Activated CD8-positive, alpha-beta memory T cell treated with anti-CD3 and anti-CD28 coated beads for 24 hours (primary cell): ENCODE measurements around the gene LANCL3.
A peak's percentile ranks its signal among the peaks of the same experiment; 100 is the strongest.
"Not testable (repeated sequence)": the region's sequence is repeated elsewhere in the genome, so short reads cannot be mapped to it uniquely, and the experiment has no call there.

Source experiments
- DNase-seq: peaks from one replicate; pipeline ENCODE4 v3.0.0-alpha.2; 2020

The LANCL3 gene

GRCh38 chrX:37571426-37572107 is at the start of gene LANCL3:
Gene LANCL3 (plus strand): TSS chrX:37571661. CDS start chrX:37571871, 210 bp downstream.
- peak; percentile 58 for DNase-seq

DNA sequence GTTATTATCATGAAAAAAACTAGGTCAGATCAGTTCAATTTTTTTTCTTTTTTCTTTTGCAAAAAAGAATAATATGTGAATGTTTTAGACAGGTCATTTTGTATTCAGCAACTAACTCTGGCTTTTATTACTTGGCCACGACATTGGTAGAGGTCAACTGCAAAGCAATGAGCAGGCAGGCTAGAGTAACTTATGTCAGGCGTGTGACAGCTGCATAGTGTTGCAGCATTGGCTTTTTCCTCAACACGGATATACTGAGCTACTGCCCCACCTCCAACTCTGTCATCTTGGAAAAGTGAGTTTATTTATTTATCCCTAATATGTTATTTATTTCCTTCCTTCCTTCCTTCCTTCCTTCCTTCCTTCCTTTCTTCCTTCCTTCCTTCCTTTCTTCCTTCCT is 47.8 kb upstream of the LANCL3 start:
- DNase-seq, result not testable (repeated sequence)

- DNase-seq, result no peak
These were observed 29.5 kb upstream of the LANCL3 start for GRCh38 chrX:37541991-37542390.

- DNase-seq, result no peak
These were observed 28.7 kb upstream of the LANCL3 start for GRCh38 chrX:37542791-37543190.

DNA sequence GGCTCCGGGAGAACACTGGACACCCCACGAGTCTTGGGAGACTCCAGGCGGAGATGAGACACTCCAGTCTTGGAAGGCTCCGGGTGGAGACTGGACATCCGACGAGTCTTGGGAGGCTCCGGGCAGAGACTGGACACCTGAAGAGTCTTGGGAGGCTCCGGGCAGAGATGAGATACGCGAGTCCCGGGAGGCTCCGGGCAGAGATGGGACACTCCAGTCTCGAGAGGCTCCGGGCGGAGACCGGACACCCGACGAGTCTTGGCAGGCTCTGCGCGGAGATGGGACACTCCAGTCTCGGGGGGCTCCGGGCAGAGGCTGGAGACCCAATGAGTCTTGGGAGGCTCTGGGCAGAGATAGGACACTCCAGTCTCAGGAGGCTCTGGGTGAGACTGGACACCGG is 28.1 kb upstream of the LANCL3 start:
- no peak for DNase-seq

DNA sequence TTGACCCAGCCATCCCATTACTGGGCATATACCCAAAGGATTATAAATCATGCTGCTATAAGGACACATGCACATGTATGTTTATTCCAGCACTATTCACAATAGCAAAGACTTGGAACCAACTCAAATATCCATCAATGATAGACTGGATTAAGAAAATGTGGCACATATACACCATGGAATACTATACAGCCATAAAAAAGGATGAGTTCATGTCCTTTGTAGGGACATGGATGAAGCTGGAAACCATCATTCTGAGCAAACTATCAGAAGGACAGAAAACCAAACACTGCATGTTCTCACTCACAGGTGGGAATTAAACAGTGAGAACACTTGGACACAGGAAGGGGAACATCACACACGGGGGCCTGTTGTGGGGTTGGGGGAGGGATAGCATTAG is 26.9 kb upstream of the LANCL3 start:
- not testable (repeated sequence) for DNase-seq

- no peak for DNase-seq
These were observed 26.4 kb upstream of the LANCL3 start for GRCh38 chrX:37545066-37545465.

DNA sequence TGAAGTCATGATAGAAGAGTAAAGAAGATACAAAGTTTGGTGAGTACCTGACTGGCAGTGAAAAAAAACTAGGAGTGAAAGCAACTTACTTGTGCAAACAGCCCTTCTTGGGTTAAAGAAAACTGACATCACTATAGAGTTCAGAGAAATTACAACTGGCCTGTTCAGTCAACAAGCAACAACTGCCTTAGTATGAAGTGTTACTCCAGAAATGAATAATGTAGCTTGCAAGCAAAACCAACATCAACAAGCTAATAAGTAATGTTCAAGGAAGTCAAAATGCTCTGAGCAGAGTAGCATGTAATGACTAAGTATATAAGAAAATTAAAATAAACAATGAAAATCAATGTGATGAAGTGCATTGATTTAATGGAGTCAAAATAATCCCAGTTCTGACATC is 21.8 kb upstream of the LANCL3 start:
- DNase-seq, result not testable (repeated sequence)

DNA sequence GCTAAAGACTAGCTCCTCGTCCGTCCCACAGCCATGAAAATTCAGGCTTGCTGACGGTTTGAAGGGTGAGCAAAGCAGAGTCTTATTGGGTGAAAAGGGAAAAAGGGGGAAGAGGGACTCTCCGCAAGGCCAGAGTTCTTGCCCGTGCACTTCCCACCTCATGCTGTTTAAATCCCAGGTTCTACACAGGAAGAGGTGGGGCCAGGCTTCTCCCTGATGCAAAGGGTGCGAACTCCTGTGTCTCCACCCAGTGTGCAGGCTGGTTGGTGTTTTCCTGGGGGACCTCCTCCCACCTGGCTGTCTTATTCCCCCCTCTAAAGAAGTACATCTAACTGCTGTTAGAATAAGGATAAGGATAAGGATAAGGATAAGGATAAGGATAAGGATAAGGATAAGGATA is 18.0 kb upstream of the LANCL3 start:
- no peak for DNase-seq

GRCh38 chrX:37565254-37565653 is 6.2 kb upstream of the LANCL3 start:
- DNase-seq, result not testable (repeated sequence)

- not testable (repeated sequence) for DNase-seq
These were observed 1.1 kb upstream of the LANCL3 start for GRCh38 chrX:37570349-37570748.

- DNase-seq, result peak; percentile 56
These were observed 687 bp downstream of the LANCL3 start for GRCh38 chrX:37572108-37572587.

GRCh38 chrX:37573121-37573520 is 1.7 kb downstream of the LANCL3 start:
- not testable (repeated sequence) for DNase-seq

GRCh38 chrX:37578045-37578444 is 6.6 kb downstream of the LANCL3 start:
- no peak for DNase-seq

- DNase-seq, result no peak
These were observed 8.6 kb downstream of the LANCL3 start for GRCh38 chrX:37580080-37580479.

GRCh38 chrX:37587337-37587736 is 15.9 kb downstream of the LANCL3 start:
- DNase-seq, result not testable (repeated sequence)

- no peak for DNase-seq
These were observed 18.6 kb downstream of the LANCL3 start for GRCh38 chrX:37590047-37590446.

- no peak for DNase-seq
These were observed 23.4 kb downstream of the LANCL3 start for GRCh38 chrX:37594755-37595382.

GRCh38 chrX:37599729-37600128 is 28.3 kb downstream of the LANCL3 start:
- DNase-seq, result no peak

DNA sequence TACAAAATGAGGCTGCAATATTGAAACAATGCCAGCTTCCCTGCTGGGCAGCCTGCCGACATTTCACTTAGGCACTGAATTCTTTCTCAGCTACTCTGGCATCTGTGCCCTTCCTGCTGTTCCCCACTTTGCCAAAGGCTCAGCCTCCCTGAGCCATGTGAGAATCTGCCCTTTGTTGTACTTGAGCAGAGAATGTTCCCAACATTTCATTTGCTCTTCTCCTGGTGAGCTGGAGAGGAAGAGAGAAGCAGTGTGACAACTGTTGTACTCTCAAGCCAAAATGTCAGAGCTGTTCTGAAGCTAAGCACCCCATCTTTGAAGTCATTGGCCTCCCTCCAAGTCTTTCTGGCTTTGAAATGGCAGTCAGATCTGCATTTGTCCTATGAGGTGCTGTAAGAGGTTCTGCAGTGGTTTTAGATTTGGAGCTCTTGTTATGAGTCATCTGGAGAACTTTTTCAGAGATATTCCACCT is 32.5 kb downstream of the LANCL3 start:
- DNase-seq, result no peak

- no peak for DNase-seq
These were observed 35.8 kb downstream of the LANCL3 start for GRCh38 chrX:37607243-37607642.

DNA sequence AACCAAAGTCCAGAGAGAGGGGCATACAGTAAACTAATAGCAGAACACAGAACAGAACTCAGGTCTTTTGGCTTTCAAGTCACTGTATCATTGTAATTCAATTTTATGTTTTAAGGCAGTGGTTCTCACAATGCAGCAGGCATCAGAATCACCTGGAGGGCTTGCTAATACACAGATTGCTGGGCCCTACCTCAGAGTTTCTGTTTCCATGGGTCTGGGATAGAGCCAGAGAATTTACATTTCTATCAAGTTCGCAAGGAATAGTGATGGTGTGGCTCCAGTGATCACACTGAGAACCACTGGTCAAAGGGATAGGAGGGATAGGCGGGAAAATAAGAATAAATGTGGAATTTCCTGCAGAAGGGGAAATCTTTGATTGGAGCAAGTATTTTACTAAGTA is 36.7 kb downstream of the LANCL3 start:
- DNase-seq, result no peak

- no peak for DNase-seq
These were observed 38.3 kb downstream of the LANCL3 start for GRCh38 chrX:37609727-37610126.

DNA sequence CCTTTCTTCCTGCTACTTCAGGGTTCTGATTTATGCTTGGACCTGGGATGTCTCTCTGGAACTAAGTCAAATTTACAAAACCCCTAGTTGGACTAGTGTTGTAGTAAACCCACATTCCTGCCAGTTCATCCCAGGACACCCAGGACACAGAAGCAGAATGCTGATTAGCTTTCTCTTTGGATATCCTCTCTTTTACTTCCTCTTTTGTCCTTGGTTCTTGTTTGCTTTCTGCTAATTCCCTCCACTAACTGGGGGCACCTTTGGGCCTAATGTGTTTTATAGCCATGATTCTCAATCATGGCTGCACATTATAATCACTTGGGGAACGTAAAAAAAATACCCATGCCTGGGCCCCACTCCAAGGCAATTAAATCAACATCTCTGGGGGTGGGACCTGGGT is 42.5 kb downstream of the LANCL3 start:
- DNase-seq, result no peak
